ENCODE measurements around the gene TPCN2. TPM values are rescaled to one million over a fixed set of nuclear protein-coding genes. Genes with fewer than 3 reads are reported as not detected.

Gene TPCN2
- total RNA-seq, 4 donors from 2014 or later: 12.7 to 16.9 (median 14.2) TPM

DNA sequence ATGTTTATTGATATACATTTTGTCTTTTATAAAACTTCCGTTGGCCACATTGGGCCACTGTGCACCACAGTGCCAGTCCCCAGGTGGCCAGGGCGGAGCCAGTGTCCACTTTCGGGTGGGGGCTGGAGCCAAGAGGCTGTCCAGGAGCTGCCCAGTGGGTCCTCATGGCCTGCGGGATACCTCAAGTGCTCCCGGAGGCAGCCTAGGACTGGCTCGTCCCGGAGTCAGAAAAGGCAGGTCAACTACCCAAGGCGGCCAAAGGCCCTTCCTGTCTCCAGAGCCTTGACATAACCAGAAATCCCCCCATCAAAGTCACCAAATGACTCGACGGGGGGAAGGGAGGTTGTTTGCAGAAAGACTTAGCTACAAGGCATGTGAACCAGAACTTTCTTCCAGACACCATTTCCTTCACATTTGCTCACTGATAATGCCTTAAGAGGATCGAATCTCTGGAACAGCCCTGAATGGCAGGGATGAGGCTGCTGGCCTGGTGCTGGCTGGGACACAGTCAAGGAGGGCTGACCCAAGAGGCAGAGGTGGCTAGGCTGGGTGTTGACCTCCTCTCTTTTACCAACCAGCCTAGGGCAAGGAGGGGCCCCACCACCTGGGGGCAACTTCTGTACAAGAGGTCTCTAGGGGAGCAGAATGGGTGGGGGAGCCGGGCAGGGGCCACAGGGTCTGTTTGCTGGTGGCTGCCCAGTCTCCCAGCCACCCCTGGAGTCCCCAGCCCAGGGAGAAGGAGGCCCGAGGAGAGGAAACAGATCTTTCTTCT, 44.1 kb upstream of the TPCN2 start:
- intact Hi-C loops (cut with DNase I; ENCODE audit: low total_unique reads): no loop called here
- TF ChIP-seq CTCF (IDR thresholded peaks at IDR 0.05): no peak
- TF ChIP-seq POLR2A (IDR thresholded peaks at IDR 0.05): no peak
- 84 to 86% methylated on average over 13 of the region's 13 CpGs for WGBS, 2 donors
- H3K4me3 ChIP-seq (ENCODE audit: low read depth, poor library complexity, severe bottlenecking): no peak overlapping the region
- DNase-seq (ENCODE audit: low spot score in 2 of 2): peak in 1 of 2 donors; percentile 77

DNA sequence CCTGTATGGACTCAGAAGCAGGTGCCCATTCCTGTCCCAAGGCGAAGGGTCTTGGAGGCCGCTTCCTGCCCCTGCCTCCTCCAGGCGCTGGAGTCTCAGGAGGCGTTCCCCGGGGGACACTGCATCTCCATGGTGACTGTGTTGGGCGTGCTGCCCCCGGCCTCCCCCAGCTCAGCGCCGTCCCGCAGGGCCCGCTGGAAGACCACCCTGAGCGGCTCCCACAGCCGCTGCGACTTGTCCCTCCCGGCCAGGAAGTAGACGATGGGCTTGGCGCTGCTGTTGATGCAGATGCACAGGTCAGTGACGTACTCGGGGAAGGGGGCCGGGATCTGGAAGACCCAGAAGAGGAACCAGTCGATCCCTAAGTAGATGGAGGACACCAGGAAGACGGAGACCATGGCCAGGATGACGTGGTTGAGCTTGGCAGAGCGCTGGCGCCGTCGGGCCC, 43.5 kb upstream of the TPCN2 start:
- intact Hi-C loops (cut with DNase I; ENCODE audit: low total_unique reads): no loop called here
- H3K4me3 ChIP-seq (ENCODE audit: low read depth, poor library complexity, severe bottlenecking): no peak overlapping the region
- 84 to 94% methylated on average over 27 of the region's 27 CpGs for WGBS, 2 donors
- TF ChIP-seq CTCF (IDR thresholded peaks at IDR 0.05): no peak
- TF ChIP-seq POLR2A (IDR thresholded peaks at IDR 0.05): no peak
- peak in 1 of 2 donors; percentile 77 for DNase-seq (ENCODE audit: low spot score in 2 of 2)

- 91 to 94% methylated on average over 37 to 48 of the region's 48 CpGs for WGBS, 2 donors
- H3K4me3 ChIP-seq (ENCODE audit: low read depth, poor library complexity, severe bottlenecking): no peak overlapping the region
- intact Hi-C loops (cut with DNase I; ENCODE audit: low total_unique reads): no loop called here
- TF ChIP-seq POLR2A (IDR thresholded peaks at IDR 0.05) (no peak), CTCF (IDR thresholded peaks at IDR 0.05) (no peak)
- peak in 1 of 2 donors; percentile 76 for DNase-seq (ENCODE audit: low spot score in 2 of 2)
Measured at GRCh38 chr11:69005631-69006368, 42.9 kb upstream of the TPCN2 start.

DNA sequence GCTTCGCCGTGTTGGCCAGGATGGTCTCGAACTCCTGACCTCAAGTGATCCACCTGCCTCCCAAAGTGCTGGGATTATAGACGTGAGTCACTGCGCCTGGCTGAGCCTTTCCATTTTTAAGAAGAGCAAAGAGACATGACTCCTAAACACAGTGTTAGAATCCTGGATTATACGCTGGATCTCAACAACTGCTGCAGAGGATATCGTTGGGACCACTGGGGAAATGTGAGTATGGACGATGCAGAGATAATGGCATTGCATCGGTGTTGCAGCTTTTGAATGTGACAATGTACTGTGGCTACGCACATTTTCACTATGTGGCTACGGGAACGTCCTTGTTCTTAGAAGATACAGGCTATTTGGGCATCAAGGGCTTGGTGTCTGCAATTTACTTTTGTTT, 41.9 kb upstream of the TPCN2 start:
- TF ChIP-seq POLR2A (IDR thresholded peaks at IDR 0.05): no peak
- TF ChIP-seq CTCF (IDR thresholded peaks at IDR 0.05): no peak
- WGBS, 2 donors: 85 to 94% methylated on average over 12 of the region's 12 CpGs
- no peak overlapping the region for H3K4me3 ChIP-seq (ENCODE audit: low read depth, poor library complexity, severe bottlenecking)
- no peak for DNase-seq (ENCODE audit: low spot score in 2 of 2)
- intact Hi-C loops (cut with DNase I; ENCODE audit: low total_unique reads): no loop called here

DNA sequence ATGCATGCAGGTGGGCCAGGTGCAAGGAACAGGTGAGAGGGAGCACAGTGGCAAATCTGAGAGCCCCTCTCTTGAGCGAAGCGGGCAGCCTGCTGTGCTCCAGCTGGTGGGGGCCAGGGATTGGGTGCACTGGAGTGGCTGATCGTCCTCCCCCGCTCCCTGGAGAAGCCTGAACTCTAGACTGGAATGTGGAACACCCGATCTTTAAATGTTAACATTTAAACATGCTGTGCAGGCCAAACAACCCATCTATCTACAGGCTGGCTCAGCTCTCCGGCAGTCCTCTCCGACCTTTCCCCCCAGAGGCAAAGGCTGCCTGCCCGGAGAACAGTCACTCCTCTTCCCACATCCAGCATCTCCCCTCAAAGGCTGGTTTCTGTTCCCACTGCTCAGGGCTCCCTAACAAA, 40.8 kb upstream of the TPCN2 start:
- peak in 1 of 2 donors; percentile 69 for DNase-seq (ENCODE audit: low spot score in 2 of 2)
- TF ChIP-seq CTCF (IDR thresholded peaks at IDR 0.05) (no peak), POLR2A (IDR thresholded peaks at IDR 0.05) (no peak)
- no peak overlapping the region for H3K4me3 ChIP-seq (ENCODE audit: low read depth, poor library complexity, severe bottlenecking)
- 49 to 69% methylated on average over 7 to 8 of the region's 8 CpGs for WGBS, 2 donors
- intact Hi-C loops (cut with DNase I; ENCODE audit: low total_unique reads): no loop called here
